Esophagus (tissue), 2 donors: ENCODE results near the gene IL37. TPM values are rescaled to one million over a fixed set of nuclear protein-coding genes. Genes with fewer than 3 reads are reported as not detected.
A peak's percentile ranks its signal among the peaks of the same experiment; 100 is the strongest.

ENCODE experiments used
- H3K27ac ChIP-seq, 2 donors: one replicate each; pipeline ENCODE4 v1.5.1; 2013; ENCODE audit warnings: low read depth in 2 of 2, mild to moderate bottlenecking in 2 of 2, inconsistent platforms in 1 of 2, low read length in 1 of 2, moderate library complexity in 1 of 2
- H3K27me3 ChIP-seq, 2 donors: one replicate each; pipeline ENCODE4 v1.6.1; 2013; ENCODE audit warnings: low read length in 2 of 2, control low read depth in 1 of 2, mild to moderate bottlenecking in 1 of 2; ENCODE audit not compliant: insufficient read depth in 2 of 2, control insufficient read depth in 1 of 2
- H3K36me3 ChIP-seq, 2 donors: one replicate each; pipeline ENCODE4 v1.6.1; 2013; ENCODE audit warnings: low read length in 1 of 2; ENCODE audit not compliant: control insufficient read depth in 2 of 2, insufficient read depth in 2 of 2
- H3K4me1 ChIP-seq, 2 donors: one replicate each; pipeline ENCODE4 v1.6.1; 2013; ENCODE audit warnings: low read length in 1 of 2; ENCODE audit not compliant: control insufficient read depth in 2 of 2, insufficient read depth in 2 of 2
- H3K4me3 ChIP-seq, 2 donors: one replicate each; pipeline ENCODE4 v1.5.1; 2013; ENCODE audit warnings: low read length in 2 of 2, mild to moderate bottlenecking in 2 of 2, low read depth in 1 of 2, moderate library complexity in 1 of 2
- H3K9me3 ChIP-seq, 2 donors: one replicate each; pipeline ENCODE4 v1.6.1; 2013; ENCODE audit warnings: mild to moderate bottlenecking in 2 of 2, low read depth in 1 of 2, low read length in 1 of 2, moderate library complexity in 1 of 2; ENCODE audit not compliant: control insufficient read depth in 2 of 2, insufficient read depth in 1 of 2
- WGBS, 2 donors: extraction: QIAGEN DNeasy Blood & Tissue Kit; methylation state at CpG; one replicate each; pipeline ENCODE4 v1.1.7; 2013; 5-methylcytosine and 5-hydroxymethylcytosine counted together
- polyA plus RNA-seq, 2 donors: library from polyadenylated mRNA; stranded (reverse); fragments of 200-250 nt; gene quantifications; one replicate each; pipeline ENCODE4 v1.2.3, GENCODE V29; 2013
- donor health status: healthy with polysubstance abuse.
- donor health status: Bipolar disorder and iron deficiency.

Gene IL37
- under 1 TPM; 0.06 to 0.12 TPM for polyA plus RNA-seq

DNA sequence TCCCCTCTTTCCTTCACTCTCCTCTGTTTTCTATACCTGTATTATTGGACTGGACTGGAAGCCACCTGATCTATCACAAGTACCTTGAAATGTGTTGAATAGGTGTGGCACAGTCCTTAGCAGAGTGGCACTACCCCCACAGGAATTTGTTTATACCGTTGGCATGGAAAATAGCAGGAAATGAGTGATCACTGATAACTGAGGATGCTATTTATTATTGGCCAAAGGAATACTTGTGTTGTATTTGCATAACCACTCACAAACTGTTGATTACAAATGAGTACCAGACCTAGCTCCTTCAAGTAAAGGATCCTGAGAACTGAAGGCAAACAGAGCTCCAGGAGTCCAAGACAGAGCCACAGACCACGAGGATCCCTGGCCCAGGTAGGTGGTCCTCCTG, at the start of gene IL37:
TSS of gene IL37 (plus strand) at position 301 of the 400 bp plus-strand sequence. CDS start 1,848 bp downstream, outside the sequence.
- WGBS, 2 donors, result 17 to 27% methylated on average over 2 of the region's 2 CpGs

GRCh38 chr2:112864072-112864471, 46.9 kb upstream of the IL37 start:
- Histone ChIP-seq H3K4me3 (no peak overlapping the region), H3K36me3 (no peaks in the 10 kb centered on the region), H3K4me1 (peaks cover 3% of the 10 kb centered on the region in 2 donors), H3K27ac (no peak overlapping the region), H3K9me3 (no peaks in the 10 kb centered on the region), H3K27me3 (no peaks in the 10 kb centered on the region)
- WGBS, 2 donors, result 76 to 87% methylated on average over 1 of the region's 1 CpG

More for the DNA sequence above, at the start of gene IL37:
- no peak within 1 kb of the TSS for H3K27ac ChIP-seq
- no peaks in the 10 kb centered on the region for H3K9me3 ChIP-seq
- no peaks in the 10 kb centered on the region for H3K4me1 ChIP-seq
- no peaks in the 10 kb centered on the region for H3K27me3 ChIP-seq
- H3K36me3 ChIP-seq, result no peaks in the 10 kb centered on the region
- H3K4me3 ChIP-seq, result no peak within 1 kb of the TSS

DNA sequence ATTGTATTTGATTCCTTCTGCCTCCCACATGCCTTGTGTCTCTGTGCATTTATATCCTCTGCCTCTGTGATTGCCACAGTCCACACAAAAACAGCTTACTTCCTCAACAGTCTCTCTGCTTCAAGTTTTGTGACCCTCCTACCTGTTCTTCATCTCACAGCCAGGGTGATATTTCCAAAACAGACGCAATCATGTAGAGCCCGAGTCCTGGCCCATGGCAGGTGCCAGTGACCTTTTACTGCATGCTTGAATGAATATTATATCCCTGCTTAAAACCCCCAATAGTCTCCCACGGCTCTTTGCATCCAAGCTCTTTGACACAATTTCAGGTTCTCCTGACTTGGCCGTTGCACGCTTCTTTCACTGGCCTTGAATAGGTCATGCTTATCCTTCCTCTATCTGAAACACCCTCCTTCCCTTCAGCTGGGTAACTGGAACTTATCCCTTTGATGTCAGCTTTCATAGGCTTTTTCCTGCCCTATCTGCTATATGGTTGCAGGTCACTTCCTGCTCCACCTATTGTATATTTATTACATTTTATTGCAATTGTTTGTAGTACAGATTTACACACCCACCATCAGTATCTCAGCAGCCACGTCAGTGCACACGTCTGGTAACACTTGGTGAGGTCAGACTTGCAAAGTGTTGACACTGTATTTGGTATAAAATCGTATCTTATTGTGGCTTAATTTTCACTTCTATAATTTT, 44.7 kb upstream of the IL37 start:
- no peaks in the 10 kb centered on the region for H3K27me3 ChIP-seq
- WGBS, 2 donors, result 77 to 83% methylated on average over 8 of the region's 8 CpGs
- H3K27ac ChIP-seq, result no peak overlapping the region
- H3K4me3 ChIP-seq, result no peak overlapping the region
- no peaks in the 10 kb centered on the region for H3K36me3 ChIP-seq
- H3K4me1 ChIP-seq, result peaks cover 3 to 6% of the 10 kb centered on the region in 2 donors
- no peaks in the 10 kb centered on the region for H3K9me3 ChIP-seq

GRCh38 chr2:112867701-112868631, 43.0 kb upstream of the IL37 start:
- peaks cover 3 to 6% of the 10 kb centered on the region in 2 donors for H3K4me1 ChIP-seq
- no peaks in the 10 kb centered on the region for H3K36me3 ChIP-seq
- peak overlapping the region; percentile 74 to 90 for H3K27ac ChIP-seq
- no peaks in the 10 kb centered on the region for H3K9me3 ChIP-seq
- no peak overlapping the region for H3K4me3 ChIP-seq
- no peaks in the 10 kb centered on the region for H3K27me3 ChIP-seq
- WGBS, 2 donors, result 54 to 69% methylated on average over 7 of the region's 7 CpGs

GRCh38 chr2:112869258-112869842, 41.6 kb upstream of the IL37 start:
- WGBS, 2 donors, result 25 to 33% methylated on average over 7 of the region's 7 CpGs
- Histone ChIP-seq H3K36me3 (no peaks in the 10 kb centered on the region), H3K4me3 (no peak overlapping the region), H3K9me3 (no peaks in the 10 kb centered on the region), H3K27ac (peak overlapping the region; percentile 74 to 90), H3K4me1 (peaks cover 3 to 6% of the 10 kb centered on the region in 2 donors), H3K27me3 (no peaks in the 10 kb centered on the region)

- WGBS, 2 donors, result 55 to 69% methylated on average over 9 of the region's 9 CpGs
- Histone ChIP-seq H3K36me3 (no peaks in the 10 kb centered on the region), H3K27me3 (no peaks in the 10 kb centered on the region), H3K27ac (no peak overlapping the region), H3K4me3 (no peak overlapping the region), H3K9me3 (no peaks in the 10 kb centered on the region), H3K4me1 (peaks cover 3 to 6% of the 10 kb centered on the region in 2 donors)
Measured at GRCh38 chr2:112870841-112871835, 39.8 kb upstream of the IL37 start.

GRCh38 chr2:112876257-112876970, 34.6 kb upstream of the IL37 start:
- Histone ChIP-seq H3K4me1 (peaks cover 2 to 9% of the 10 kb centered on the region in 2 donors), H3K27ac (peak overlapping the region; percentile 78 to 91), H3K4me3 (no peak overlapping the region), H3K9me3 (no peaks in the 10 kb centered on the region), H3K27me3 (no peaks in the 10 kb centered on the region), H3K36me3 (no peaks in the 10 kb centered on the region)
- 55 to 79% methylated on average over 3 of the region's 3 CpGs for WGBS, 2 donors

- Histone ChIP-seq H3K27me3 (no peaks in the 10 kb centered on the region), H3K36me3 (no peaks in the 10 kb centered on the region), H3K4me3 (no peak overlapping the region), H3K9me3 (no peaks in the 10 kb centered on the region), H3K27ac (peak overlapping the region; percentile 78 to 91), H3K4me1 (peaks cover 2 to 9% of the 10 kb centered on the region in 2 donors)
- WGBS, 2 donors, result 52 to 67% methylated on average over 4 of the region's 4 CpGs
Measured at GRCh38 chr2:112876971-112877361, 34.0 kb upstream of the IL37 start.
